Karpas-422 (cell line): Measurements from ENCODE around the gene CSF1. TPM values are rescaled to one million over a fixed set of nuclear protein-coding genes. Genes with fewer than 3 reads are reported as not detected.
A peak's percentile ranks its signal among the peaks of the same experiment; 100 is the strongest.
"Not testable (repeated sequence)": the region's sequence is repeated elsewhere in the genome, so short reads cannot be mapped to it uniquely, and the experiment has no call there.

Experiments used
- DNase-seq: peaks from one replicate; pipeline ENCODE4 v3.0.0-alpha.2; 2015
- H2AFZ ChIP-seq: fragments of 200-600 bp; sonication (generic); 2 replicates; pipeline ENCODE4 v1.6.1; 2014; ENCODE audit warnings: antibody characterized with exemption, low read length, mixed read lengths
- H3K27ac ChIP-seq: fragments of 200-600 bp; sonication (generic); 2 replicates; pipeline ENCODE4 v1.5.1; 2014; ENCODE audit warnings: mild to moderate bottlenecking, low read length, moderate library complexity
- H3K27me3 ChIP-seq: fragments of 200-600 bp; sonication (generic); 2 replicates; pipeline ENCODE4 v1.6.1; 2014; ENCODE audit warnings: low read length, mixed read lengths
- H3K36me3 ChIP-seq: fragments of 200-600 bp; sonication (generic); 2 replicates; pipeline ENCODE4 v1.6.1; 2014; ENCODE audit warnings: low read length, mixed read lengths; ENCODE audit not compliant: insufficient read depth
- H3K4me1 ChIP-seq: fragments of 200-600 bp; sonication (generic); 2 replicates; pipeline ENCODE4 v1.6.1; 2014; ENCODE audit warnings: mild to moderate bottlenecking, low read length, mixed read lengths
- H3K4me2 ChIP-seq: fragments of 200-600 bp; sonication (generic); 2 replicates; pipeline ENCODE4 v1.6.1; 2014; ENCODE audit warnings: low read length, low read depth, mild to moderate bottlenecking; ENCODE audit not compliant: poor library complexity, severe bottlenecking
- H3K4me3 ChIP-seq: fragments of 200-600 bp; sonication (generic); 2 replicates; pipeline ENCODE4 v1.5.1; 2014; ENCODE audit warnings: mild to moderate bottlenecking, antibody characterized with exemption, low read length, mixed read lengths
- H3K79me2 ChIP-seq: fragments of 200-600 bp; sonication (generic); 2 replicates; pipeline ENCODE4 v1.6.1; 2014; ENCODE audit warnings: mild to moderate bottlenecking, low read length, mixed read lengths
- H3K9ac ChIP-seq: fragments of 200-600 bp; sonication (generic); 2 replicates; pipeline ENCODE4 v1.6.0; 2014; ENCODE audit warnings: low read length
- H3K9me2 ChIP-seq: fragments of 200-600 bp; sonication (generic), shearing (Covaris generic); replicated peaks from 2 replicates; pipeline ENCODE4 v1.6.0; 2014; ENCODE audit warnings: mild to moderate bottlenecking, low read length, moderate library complexity; ENCODE audit not compliant: insufficient read depth
- H3K9me3 ChIP-seq: fragments of 300-700, 200-600 bp; sonication (generic); 2 replicates; pipeline ENCODE4 v1.6.1; 2014; ENCODE audit warnings: low read length, mixed read lengths
- H4K20me1 ChIP-seq: fragments of 200-600 bp; sonication (generic); 2 replicates; pipeline ENCODE4 v1.6.1; 2014; ENCODE audit warnings: mild to moderate bottlenecking, antibody characterized with exemption, low read length, low read depth; ENCODE audit not compliant: insufficient read depth
- total RNA-seq: library from RNA; depleted of rRNA; stranded (reverse); fragments of >200 nt; shearing (Covaris generic); gene quantifications from 2 replicates; pipeline ENCODE4 v1.2.3, GENCODE V29; 2014; ENCODE audit warnings: low replicate concordance

Gene CSF1
- total RNA-seq, 1 experiment from 2014 or later, result 0.07 TPM

- no peak overlapping the region for H2AFZ ChIP-seq
- no peak overlapping the region for H3K4me3 ChIP-seq
- no peaks in the 10 kb centered on the region for H3K79me2 ChIP-seq
- no peaks in the 10 kb centered on the region for H3K4me1 ChIP-seq
- H3K27ac ChIP-seq, result no peak overlapping the region
- no peaks in the 10 kb centered on the region for H3K36me3 ChIP-seq
- H4K20me1 ChIP-seq, result no peaks in the 10 kb centered on the region
- no peaks in the 10 kb centered on the region for H3K9me3 ChIP-seq
- no peak overlapping the region for H3K9ac ChIP-seq
- H3K9me2 ChIP-seq, result no peaks in the 10 kb centered on the region
- no peaks in the 10 kb centered on the region for H3K27me3 ChIP-seq
- H3K4me2 ChIP-seq, result no peak overlapping the region
- no peak for DNase-seq
Observed at GRCh38 chr1:109917051-109917767, 6.6 kb downstream of the CSF1 start.

DNA sequence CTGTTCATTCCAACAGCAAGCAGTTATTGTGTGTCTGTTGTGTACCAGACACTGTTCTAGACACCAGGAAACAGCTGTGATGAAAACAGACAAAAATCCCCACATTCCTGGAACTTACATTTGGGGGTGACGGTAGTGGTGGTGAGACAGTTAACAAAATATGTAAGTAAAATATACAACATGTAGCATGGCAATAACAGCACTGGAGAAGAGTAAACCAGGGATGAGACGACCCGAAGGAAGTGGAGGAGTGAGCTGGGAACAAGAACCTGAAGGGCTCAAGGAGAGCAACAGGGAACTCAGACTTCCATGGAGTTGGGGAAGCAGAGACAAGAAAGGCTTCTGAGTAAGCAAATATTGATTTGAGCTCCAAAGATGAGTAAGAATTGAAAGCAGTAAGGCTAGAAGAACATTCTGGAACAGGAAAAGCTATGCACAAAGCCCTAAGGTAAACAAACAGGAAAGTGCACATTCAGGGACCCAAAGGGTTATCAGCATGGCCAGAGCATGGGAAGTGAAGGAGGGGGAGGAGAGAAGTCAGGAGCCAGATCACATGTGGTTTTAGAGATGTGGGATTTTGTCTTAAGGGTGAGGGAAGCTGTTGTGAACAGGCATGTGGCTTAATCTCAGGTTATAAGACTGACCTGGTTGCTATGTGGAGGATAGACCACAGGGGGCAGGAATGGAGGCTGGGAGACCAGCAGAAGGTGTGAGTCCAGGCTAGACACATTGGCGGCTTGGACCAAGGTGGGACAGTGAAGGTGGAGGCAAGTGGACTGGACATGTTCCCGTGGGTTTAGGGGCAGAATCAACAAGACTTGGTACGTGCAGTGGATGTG, 7.3 kb downstream of the CSF1 start:
- no peaks in the 10 kb centered on the region for H3K79me2 ChIP-seq
- H4K20me1 ChIP-seq, result no peaks in the 10 kb centered on the region
- no peaks in the 10 kb centered on the region for H3K4me1 ChIP-seq
- H3K36me3 ChIP-seq, result no peaks in the 10 kb centered on the region
- H3K9me3 ChIP-seq, result no peaks in the 10 kb centered on the region
- no peak overlapping the region for H3K9ac ChIP-seq
- no peak overlapping the region for H3K4me2 ChIP-seq
- no peak overlapping the region for H3K4me3 ChIP-seq
- DNase-seq, result peak; percentile 52
- H3K27ac ChIP-seq, result no peak overlapping the region
- no peaks in the 10 kb centered on the region for H3K9me2 ChIP-seq
- no peaks in the 10 kb centered on the region for H3K27me3 ChIP-seq
- no peak overlapping the region for H2AFZ ChIP-seq

DNA sequence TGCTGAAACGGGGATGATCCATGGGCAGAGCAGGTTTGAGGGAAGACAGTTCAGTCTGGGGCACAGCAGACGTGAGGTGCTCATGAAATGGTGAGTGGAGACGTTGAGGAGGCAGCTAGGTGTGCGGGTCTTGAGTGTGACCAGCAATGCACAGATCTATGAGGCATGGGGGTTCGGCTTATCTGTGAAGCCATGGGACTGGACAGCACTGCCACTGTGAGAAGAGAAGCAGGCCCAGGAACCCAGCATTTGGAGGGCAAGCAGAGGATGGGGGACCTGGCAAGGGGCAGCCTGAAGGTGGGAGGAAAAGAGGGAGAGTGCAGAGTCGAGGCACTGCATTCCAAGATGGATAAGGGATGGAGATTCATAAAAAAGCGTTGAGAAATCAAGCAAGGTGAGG, 8.0 kb downstream of the CSF1 start:
- DNase-seq, result no peak
- no peaks in the 10 kb centered on the region for H3K36me3 ChIP-seq
- no peaks in the 10 kb centered on the region for H3K79me2 ChIP-seq
- no peaks in the 10 kb centered on the region for H3K9me2 ChIP-seq
- no peak overlapping the region for H3K4me2 ChIP-seq
- no peak overlapping the region for H3K4me3 ChIP-seq
- H2AFZ ChIP-seq, result no peak overlapping the region
- no peaks in the 10 kb centered on the region for H4K20me1 ChIP-seq
- H3K27me3 ChIP-seq, result no peaks in the 10 kb centered on the region
- H3K9me3 ChIP-seq, result no peaks in the 10 kb centered on the region
- H3K9ac ChIP-seq, result no peak overlapping the region
- no peak overlapping the region for H3K27ac ChIP-seq
- H3K4me1 ChIP-seq, result no peaks in the 10 kb centered on the region

DNA sequence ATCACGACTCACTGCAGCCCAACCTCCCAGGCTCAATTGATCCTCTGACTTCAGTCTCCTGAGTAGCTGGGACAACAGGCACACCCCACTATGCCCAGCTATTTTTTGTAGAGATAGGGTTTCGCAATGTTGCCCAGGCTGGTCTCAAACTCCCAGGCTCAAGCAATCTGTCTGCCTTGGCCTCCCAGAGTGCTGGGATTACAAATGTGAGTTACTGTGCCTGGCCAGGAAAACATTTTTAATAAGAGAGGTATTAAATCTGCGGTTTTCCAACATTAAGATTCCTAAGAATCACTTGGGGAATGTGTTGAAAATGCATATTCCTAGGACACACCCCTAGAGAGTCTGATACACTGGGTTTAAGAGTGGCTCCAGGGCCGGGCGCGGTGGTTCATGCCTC, 8.7 kb downstream of the CSF1 start:
- H3K9me3 ChIP-seq, result no peaks in the 10 kb centered on the region
- no peak overlapping the region for H3K27ac ChIP-seq
- no peak overlapping the region for H3K4me2 ChIP-seq
- H3K9ac ChIP-seq, result no peak overlapping the region
- no peaks in the 10 kb centered on the region for H3K27me3 ChIP-seq
- H3K36me3 ChIP-seq, result no peaks in the 10 kb centered on the region
- H3K4me1 ChIP-seq, result peaks cover 6% of the 10 kb centered on the region
- no peak for DNase-seq
- no peaks in the 10 kb centered on the region for H3K79me2 ChIP-seq
- H4K20me1 ChIP-seq, result no peaks in the 10 kb centered on the region
- H3K9me2 ChIP-seq, result no peaks in the 10 kb centered on the region
- H3K4me3 ChIP-seq, result no peak overlapping the region
- no peak overlapping the region for H2AFZ ChIP-seq

- H4K20me1 ChIP-seq, H3K27me3 ChIP-seq, H3K79me2 ChIP-seq, H3K4me1 ChIP-seq, H3K4me2 ChIP-seq, H3K27ac ChIP-seq, H3K4me3 ChIP-seq, DNase-seq, H3K9ac ChIP-seq, H3K36me3 ChIP-seq, H3K9me2 ChIP-seq, H2AFZ ChIP-seq, H3K9me3 ChIP-seq: not testable (repeated sequence)
Observed at GRCh38 chr1:109920391-109920790, 9.7 kb downstream of the CSF1 start.

DNA sequence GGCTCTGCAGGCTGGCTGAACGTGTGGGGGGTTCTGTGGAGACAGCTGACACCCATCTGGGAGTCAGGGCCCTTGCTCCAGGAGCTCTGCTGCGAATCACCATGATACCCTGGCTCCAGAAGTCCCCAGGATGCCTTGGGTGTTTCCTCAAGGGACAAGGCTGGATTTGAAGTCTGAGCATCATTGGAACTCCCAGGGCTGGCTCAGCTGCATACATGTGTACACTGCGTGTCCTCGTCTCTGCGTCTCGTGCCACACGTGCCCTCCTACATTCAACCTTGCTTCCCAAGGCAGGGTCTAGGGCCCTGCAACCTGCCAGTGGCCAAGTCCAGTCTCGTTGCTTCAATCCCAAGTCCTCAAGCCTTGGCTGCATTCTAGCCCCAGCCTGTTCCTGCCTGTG, 11.7 kb downstream of the CSF1 start:
- H3K9me3 ChIP-seq, result no peaks in the 10 kb centered on the region
- no peak overlapping the region for H2AFZ ChIP-seq
- H3K4me1 ChIP-seq, result peaks cover 9% of the 10 kb centered on the region
- no peaks in the 10 kb centered on the region for H3K79me2 ChIP-seq
- H3K36me3 ChIP-seq, result no peaks in the 10 kb centered on the region
- no peaks in the 10 kb centered on the region for H4K20me1 ChIP-seq
- no peak overlapping the region for H3K9ac ChIP-seq
- no peak overlapping the region for H3K4me3 ChIP-seq
- no peaks in the 10 kb centered on the region for H3K9me2 ChIP-seq
- no peak overlapping the region for H3K4me2 ChIP-seq
- DNase-seq, result no peak
- no peaks in the 10 kb centered on the region for H3K27me3 ChIP-seq
- H3K27ac ChIP-seq, result no peak overlapping the region

GRCh38 chr1:109923131-109923945, 12.7 kb downstream of the CSF1 start:
- peaks cover 9% of the 10 kb centered on the region for H3K4me1 ChIP-seq
- peak overlapping the region; percentile 70 for H3K4me2 ChIP-seq
- peak overlapping the region; percentile 25 for H2AFZ ChIP-seq
- no peaks in the 10 kb centered on the region for H3K79me2 ChIP-seq
- DNase-seq, result peak; percentile 80
- no peaks in the 10 kb centered on the region for H3K36me3 ChIP-seq
- peak overlapping the region; percentile 75 for H3K4me3 ChIP-seq
- H3K9me3 ChIP-seq, result no peaks in the 10 kb centered on the region
- peak overlapping the region; percentile 74 for H3K9ac ChIP-seq
- H3K27me3 ChIP-seq, result no peaks in the 10 kb centered on the region
- H3K9me2 ChIP-seq, result no peaks in the 10 kb centered on the region
- no peak overlapping the region for H3K27ac ChIP-seq
- H4K20me1 ChIP-seq, result no peaks in the 10 kb centered on the region

GRCh38 chr1:109923946-109924275, 13.3 kb downstream of the CSF1 start:
- H3K36me3 ChIP-seq, result no peaks in the 10 kb centered on the region
- no peaks in the 10 kb centered on the region for H4K20me1 ChIP-seq

More at GRCh38 chr1:109923946-109924275, 13.3 kb downstream of the CSF1 start:
- Histone ChIP-seq H3K4me3 (peak overlapping the region; percentile 75), H3K9me3 (no peaks in the 10 kb centered on the region), H3K27ac (no peak overlapping the region), H3K27me3 (no peaks in the 10 kb centered on the region), H3K9ac (peak overlapping the region; percentile 74), H3K9me2 (no peaks in the 10 kb centered on the region), H2AFZ (peak overlapping the region; percentile 25; the same call in 1 of the 2 replicates), H3K79me2 (no peaks in the 10 kb centered on the region), H3K4me2 (peak overlapping the region; percentile 70), H3K4me1 (peaks cover 9% of the 10 kb centered on the region)
- DNase-seq, result no peak
